ENCODE measurements around the gene ASIC4.
A peak's percentile ranks its signal among the peaks of the same experiment; 100 is the strongest.

The ASIC4 gene

DNA sequence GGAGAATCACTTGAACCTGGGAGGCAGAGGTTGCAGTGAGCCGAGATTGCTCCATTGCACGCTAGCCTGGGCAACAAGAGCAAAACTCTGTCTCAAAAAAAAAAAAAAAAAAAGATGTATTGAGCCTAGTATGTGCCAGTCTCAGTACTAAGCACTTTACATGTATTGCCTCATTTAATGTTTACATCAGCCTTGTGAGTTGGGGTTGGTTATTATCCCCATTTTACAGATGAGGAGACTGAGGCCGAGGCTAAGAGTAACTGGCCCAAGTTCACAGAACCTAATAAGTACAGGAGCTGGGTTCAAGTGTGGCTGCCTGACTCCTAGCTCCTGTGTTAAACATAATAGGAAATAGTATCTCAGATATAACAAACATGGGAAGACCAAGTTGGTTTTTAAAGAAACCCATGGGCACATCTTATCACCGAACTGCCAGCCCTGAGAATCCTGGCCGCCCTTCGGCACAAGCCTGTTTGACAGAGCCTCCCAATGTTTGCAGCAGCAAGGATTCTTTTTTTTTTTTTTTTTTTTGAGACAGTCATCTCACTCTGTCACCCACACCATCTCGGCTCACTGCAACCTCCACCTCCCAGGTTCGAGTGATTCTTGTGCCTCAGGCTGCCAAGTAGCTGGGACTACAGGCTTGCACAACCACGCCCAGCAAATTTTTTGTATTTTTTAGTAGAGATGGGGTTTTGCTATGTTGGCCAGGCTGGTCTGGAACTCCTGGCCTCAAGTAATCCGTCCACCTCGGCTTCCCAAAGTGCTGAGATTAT lies 39.8 kb upstream of the ASIC4 start:
- no peak for DNase-seq (ENCODE audit: low read depth in 1 of 2, low spot score in 1 of 2)
- TF ChIP-seq JUND (IDR thresholded peaks at IDR 0.05; ENCODE audit: low read depth): no peak
- in situ Hi-C loops (cut with HindIII; ENCODE audit: low pct_unique_long_range_greater_than_20kb, low sequenced_read_pairs): no loop called here

DNA sequence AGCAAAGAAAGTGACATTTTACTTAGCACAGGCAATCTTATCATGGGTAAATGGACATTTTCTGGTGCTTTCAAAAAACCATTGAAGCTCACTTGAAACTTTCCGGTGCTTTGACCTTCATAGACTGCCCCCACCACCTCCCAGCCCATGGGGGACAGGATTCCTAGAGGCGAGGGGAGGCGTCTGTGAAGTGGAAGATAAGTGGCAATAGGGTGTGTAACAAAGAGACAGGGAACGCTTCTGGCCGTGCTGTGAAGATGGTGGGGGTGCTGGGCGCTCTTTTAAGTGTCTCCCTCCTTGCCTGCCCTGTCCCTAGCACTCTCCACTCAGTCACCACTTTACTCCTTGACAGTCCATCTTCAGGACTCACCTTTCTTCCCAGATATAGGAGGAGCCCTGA lies 39.0 kb upstream of the ASIC4 start:
- in situ Hi-C loops (cut with HindIII; ENCODE audit: low pct_unique_long_range_greater_than_20kb, low sequenced_read_pairs): no loop called here
- DNase-seq (ENCODE audit: low read depth in 1 of 2, low spot score in 1 of 2): no peak
- TF ChIP-seq JUND (IDR thresholded peaks at IDR 0.05; ENCODE audit: low read depth): no peak

DNA sequence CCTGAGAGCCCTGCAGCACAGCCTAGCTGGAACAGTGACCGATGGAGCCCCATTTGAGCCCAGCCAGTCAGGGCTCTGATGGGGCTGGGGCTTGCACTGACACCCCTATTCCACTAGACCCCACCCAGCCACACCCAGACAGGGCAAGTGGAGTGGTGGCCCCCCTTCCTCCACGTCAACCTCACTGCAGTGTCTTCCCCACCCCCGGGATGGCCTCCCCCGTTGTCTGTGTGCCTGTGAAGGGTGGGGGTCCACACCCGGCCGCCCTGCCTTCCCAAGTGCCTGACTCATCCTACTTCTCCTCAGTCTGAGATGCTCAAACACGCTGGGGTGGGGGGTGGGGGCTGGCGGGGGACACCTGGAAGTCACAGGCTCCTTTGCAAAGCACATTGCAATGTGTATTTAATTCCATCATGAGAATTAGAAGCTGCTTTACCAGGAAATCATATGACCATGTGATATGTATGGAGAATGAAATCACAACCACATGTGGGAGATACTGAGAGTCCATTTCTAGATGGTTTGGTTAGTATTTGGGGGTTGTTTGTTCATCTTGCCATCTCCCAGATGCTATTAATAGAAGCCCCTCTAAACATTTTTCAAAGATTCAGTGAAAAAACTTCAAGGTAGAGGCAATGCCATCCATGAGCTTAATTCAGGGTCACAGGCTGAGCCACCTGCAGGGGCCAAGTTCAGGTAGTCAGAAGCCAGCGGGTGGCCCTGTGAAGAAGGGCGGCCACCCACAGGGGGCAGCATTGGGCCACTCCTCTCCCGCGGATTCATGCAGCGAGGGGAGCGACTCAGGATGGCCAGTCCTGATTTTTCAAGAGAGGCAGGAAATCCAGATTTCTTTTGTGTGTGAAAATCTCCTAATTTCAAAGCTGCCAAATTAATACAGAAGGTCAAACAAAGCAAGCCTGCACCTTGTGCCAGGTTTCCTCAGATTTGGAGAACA lies 38.3 kb upstream of the ASIC4 start:
- no peak for TF ChIP-seq JUND (IDR thresholded peaks at IDR 0.05; ENCODE audit: low read depth)

GRCh38 chr2:219476652-219477151 lies 37.6 kb upstream of the ASIC4 start:
- in situ Hi-C loops (cut with HindIII; ENCODE audit: low pct_unique_long_range_greater_than_20kb, low sequenced_read_pairs): no loop called here
- no peak for DNase-seq (ENCODE audit: low read depth in 1 of 2, low spot score in 1 of 2)
- TF ChIP-seq JUND (IDR thresholded peaks at IDR 0.05; ENCODE audit: low read depth): no peak

More for the DNA sequence above, 38.3 kb upstream of the ASIC4 start:
- peak; percentile 47 to 59 for DNase-seq (ENCODE audit: low read depth in 1 of 2, low spot score in 1 of 2)
- in situ Hi-C loops (cut with HindIII; ENCODE audit: low pct_unique_long_range_greater_than_20kb, low sequenced_read_pairs): no loop called here

GRCh38 chr2:219477179-219477578 lies 37.1 kb upstream of the ASIC4 start:
- TF ChIP-seq JUND (IDR thresholded peaks at IDR 0.05; ENCODE audit: low read depth): no peak
- in situ Hi-C loops (cut with HindIII; ENCODE audit: low pct_unique_long_range_greater_than_20kb, low sequenced_read_pairs): no loop called here

DNA sequence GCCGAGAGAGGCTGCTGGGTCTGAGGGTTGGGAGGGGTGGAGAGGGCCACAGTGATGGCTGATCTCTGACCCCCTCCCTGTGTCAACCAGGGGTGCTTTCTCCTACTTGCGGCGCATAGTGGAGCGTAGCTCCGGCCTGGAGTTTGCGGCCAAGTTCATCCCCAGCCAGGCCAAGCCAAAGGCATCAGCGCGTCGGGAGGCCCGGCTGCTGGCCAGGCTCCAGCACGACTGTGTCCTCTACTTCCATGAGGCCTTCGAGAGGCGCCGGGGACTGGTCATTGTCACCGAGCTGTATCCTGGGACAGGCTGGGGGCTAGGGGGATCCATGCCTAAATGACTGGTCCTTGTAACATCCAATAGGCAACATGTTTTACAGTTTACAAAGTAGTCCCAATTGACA lies 36.5 kb upstream of the ASIC4 start:
- no peak for DNase-seq (ENCODE audit: low read depth in 1 of 2, low spot score in 1 of 2)
- no peak for TF ChIP-seq JUND (IDR thresholded peaks at IDR 0.05; ENCODE audit: low read depth)
- in situ Hi-C loops (cut with HindIII; ENCODE audit: low pct_unique_long_range_greater_than_20kb, low sequenced_read_pairs): no loop called here

More at GRCh38 chr2:219477179-219477578, 37.1 kb upstream of the ASIC4 start:
- no peak for DNase-seq (ENCODE audit: low read depth in 1 of 2, low spot score in 1 of 2)

DNA sequence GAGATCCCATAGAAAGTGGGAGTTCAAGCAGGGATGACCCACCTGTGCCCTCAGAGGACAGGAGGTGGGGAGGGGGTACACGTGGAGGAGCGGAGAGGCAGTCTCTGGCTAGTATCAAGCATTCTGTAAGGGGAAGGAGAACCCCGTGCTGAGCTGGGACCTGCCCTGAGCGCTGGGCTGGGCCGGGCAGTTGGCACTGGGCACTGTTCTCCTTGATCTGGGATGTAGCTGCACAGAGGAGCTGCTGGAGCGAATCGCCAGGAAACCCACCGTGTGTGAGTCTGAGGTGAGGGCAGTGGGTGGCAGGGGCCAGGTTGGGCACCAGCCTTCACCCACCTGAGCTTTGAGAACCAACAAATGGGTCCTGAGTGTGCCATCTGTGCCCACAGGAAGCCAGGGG lies 35.4 kb upstream of the ASIC4 start:
- no peak for TF ChIP-seq JUND (IDR thresholded peaks at IDR 0.05; ENCODE audit: low read depth)
- no peak for DNase-seq (ENCODE audit: low read depth in 1 of 2, low spot score in 1 of 2)
- in situ Hi-C loops (cut with HindIII; ENCODE audit: low pct_unique_long_range_greater_than_20kb, low sequenced_read_pairs): no loop called here

GRCh38 chr2:219480004-219480403 lies 34.3 kb upstream of the ASIC4 start:
- in situ Hi-C loops (cut with HindIII; ENCODE audit: low pct_unique_long_range_greater_than_20kb, low sequenced_read_pairs): no loop called here
- no peak for TF ChIP-seq JUND (IDR thresholded peaks at IDR 0.05; ENCODE audit: low read depth)
- DNase-seq (ENCODE audit: low read depth in 1 of 2, low spot score in 1 of 2): no peak

DNA sequence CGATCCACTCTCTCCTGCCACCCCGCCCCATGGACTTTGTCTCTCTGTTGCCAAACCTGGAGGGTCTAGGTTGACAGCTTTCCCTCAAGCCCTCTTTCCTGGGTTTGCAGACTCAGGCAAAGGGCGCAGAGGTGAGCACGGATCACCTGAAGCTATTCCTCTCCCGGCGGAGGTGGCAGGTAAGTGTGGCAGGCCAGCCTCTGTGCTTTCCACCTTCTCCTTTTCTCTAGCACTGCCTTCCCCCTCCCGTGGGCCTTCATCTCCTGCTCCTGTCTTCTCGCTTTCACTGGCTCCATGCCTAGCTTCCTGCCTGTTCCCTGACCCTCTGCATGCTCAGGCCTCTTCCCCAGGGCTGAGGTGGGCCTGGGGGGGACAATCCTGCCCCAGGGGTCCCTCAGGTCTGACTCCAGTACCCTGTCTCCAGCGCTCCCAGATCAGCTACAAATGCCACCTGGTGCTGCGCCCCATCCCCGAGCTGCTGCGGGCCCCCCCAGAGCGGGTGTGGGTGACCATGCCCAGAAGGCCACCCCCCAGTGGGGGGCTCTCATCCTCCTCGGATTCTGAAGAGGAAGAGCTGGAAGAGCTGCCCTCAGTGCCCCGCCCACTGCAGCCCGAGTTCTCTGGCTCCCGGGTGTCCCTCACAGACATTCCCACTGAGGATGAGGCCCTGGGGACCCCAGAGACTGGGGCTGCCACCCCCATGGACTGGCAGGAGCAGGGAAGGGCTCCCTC lies 31.4 kb upstream of the ASIC4 start:
- TF ChIP-seq JUND (IDR thresholded peaks at IDR 0.05; ENCODE audit: low read depth): no peak
- in situ Hi-C loops (cut with HindIII; ENCODE audit: low pct_unique_long_range_greater_than_20kb, low sequenced_read_pairs): no loop called here
- no peak for DNase-seq (ENCODE audit: low read depth in 1 of 2, low spot score in 1 of 2)

- in situ Hi-C loops (cut with HindIII; ENCODE audit: low pct_unique_long_range_greater_than_20kb, low sequenced_read_pairs): no loop called here
- no peak for DNase-seq (ENCODE audit: low read depth in 1 of 2, low spot score in 1 of 2)
- TF ChIP-seq JUND (IDR thresholded peaks at IDR 0.05; ENCODE audit: low read depth): no peak
These were observed 30.6 kb upstream of the ASIC4 start for GRCh38 chr2:219483451-219484342.

DNA sequence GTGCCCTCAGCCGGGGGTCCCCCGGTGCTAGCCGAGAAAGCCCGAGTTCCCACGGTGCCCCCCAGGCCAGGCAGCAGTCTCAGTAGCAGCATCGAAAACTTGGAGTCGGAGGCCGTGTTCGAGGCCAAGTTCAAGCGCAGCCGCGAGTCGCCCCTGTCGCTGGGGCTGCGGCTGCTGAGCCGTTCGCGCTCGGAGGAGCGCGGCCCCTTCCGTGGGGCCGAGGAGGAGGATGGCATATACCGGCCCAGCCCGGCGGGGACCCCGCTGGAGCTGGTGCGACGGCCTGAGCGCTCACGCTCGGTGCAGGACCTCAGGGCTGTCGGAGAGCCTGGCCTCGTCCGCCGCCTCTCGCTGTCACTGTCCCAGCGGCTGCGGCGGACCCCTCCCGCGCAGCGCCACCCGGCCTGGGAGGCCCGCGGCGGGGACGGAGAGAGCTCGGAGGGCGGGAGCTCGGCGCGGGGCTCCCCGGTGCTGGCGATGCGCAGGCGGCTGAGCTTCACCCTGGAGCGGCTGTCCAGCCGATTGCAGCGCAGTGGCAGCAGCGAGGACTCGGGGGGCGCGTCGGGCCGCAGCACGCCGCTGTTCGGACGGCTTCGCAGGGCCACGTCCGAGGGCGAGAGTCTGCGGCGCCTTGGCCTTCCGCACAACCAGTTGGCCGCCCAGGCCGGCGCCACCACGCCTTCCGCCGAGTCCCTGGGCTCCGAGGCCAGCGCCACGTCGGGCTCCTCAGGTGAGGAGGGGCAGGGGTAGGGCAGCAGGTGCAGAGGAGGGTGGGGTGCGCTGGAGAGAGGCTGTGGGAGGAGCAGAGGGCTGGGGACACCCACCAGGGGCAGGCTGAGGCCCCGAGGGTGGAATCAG lies 29.7 kb upstream of the ASIC4 start:
- no peak for TF ChIP-seq JUND (IDR thresholded peaks at IDR 0.05; ENCODE audit: low read depth)
- in situ Hi-C loops (cut with HindIII; ENCODE audit: low pct_unique_long_range_greater_than_20kb, low sequenced_read_pairs): no loop called here

More for the DNA sequence above, 29.7 kb upstream of the ASIC4 start:
- DNase-seq (ENCODE audit: low read depth in 1 of 2, low spot score in 1 of 2): no peak

Data from T47D (cell line).